Measurements from ENCODE around the gene MAST4. TPM values are rescaled to one million over a fixed set of nuclear protein-coding genes. Genes with fewer than 3 reads are reported as not detected.

Gene MAST4
- polyA plus RNA-seq, 1 experiment, result 11.6 TPM

- TF ChIP-seq, protein P1, sequence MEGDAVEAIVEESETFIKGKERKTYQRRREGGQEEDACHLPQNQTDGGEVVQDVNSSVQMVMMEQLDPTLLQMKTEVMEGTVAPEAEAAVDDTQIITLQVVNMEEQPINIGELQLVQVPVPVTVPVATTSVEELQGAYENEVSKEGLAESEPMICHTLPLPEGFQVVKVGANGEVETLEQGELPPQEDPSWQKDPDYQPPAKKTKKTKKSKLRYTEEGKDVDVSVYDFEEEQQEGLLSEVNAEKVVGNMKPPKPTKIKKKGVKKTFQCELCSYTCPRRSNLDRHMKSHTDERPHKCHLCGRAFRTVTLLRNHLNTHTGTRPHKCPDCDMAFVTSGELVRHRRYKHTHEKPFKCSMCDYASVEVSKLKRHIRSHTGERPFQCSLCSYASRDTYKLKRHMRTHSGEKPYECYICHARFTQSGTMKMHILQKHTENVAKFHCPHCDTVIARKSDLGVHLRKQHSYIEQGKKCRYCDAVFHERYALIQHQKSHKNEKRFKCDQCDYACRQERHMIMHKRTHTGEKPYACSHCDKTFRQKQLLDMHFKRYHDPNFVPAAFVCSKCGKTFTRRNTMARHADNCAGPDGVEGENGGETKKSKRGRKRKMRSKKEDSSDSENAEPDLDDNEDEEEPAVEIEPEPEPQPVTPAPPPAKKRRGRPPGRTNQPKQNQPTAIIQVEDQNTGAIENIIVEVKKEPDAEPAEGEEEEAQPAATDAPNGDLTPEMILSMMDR (IDR thresholded peaks at IDR 0.05; ENCODE audit: low read depth, low read length), result no peak
- Histone ChIP-seq H3K27me3 (ENCODE audit: control insufficient read depth, insufficient read depth, low read length) (no peaks in the 10 kb centered on the region), H3K4me3 (ENCODE audit: low read depth, low read length) (no peak overlapping the region), H3K9me3 (ENCODE audit: control insufficient read depth, insufficient read depth, low read length) (no peaks in the 10 kb centered on the region), H3K27ac (ENCODE audit: low read depth, low read length) (no peak overlapping the region)
- CTCF ChIA-PET, result no interaction called here
- no peak for DNase-seq (ENCODE audit: low read depth, low spot score)
- POLR2A ChIA-PET, result no interaction called here
Measured at GRCh38 chr5:66720780-66721179, 124.6 kb downstream of the MAST4 start.

DNA sequence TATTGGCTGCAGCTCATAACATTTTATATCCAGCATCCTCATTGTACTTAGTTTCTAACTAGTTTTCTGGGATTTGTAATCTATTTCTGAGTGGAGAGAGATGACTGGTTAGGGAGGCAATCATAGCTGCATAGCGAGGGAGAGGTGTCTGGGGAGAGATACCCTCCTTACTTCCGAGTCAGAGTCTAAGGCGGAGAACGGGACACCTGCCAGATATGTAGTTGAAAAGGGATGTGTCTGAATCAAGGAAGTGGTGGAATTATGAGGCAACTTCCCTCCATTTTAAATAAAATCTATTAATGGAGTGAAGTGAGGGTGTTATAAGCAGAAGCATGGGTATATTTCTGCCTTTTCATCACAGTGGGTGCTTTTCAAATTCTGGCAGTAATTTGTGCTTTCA lies 126.5 kb downstream of the MAST4 start:
- ChIA-PET POLR2A (no interaction called here), CTCF (no interaction called here)
- Histone ChIP-seq H3K4me3 (ENCODE audit: low read depth, low read length) (no peak overlapping the region), H3K27me3 (ENCODE audit: control insufficient read depth, insufficient read depth, low read length) (no peaks in the 10 kb centered on the region), H3K9me3 (ENCODE audit: control insufficient read depth, insufficient read depth, low read length) (no peaks in the 10 kb centered on the region), H3K27ac (ENCODE audit: low read depth, low read length) (no peak overlapping the region)
- DNase-seq (ENCODE audit: low read depth, low spot score), result no peak
- TF ChIP-seq, protein P1 (IDR thresholded peaks at IDR 0.05; ENCODE audit: low read depth, low read length), result no peak

GRCh38 chr5:66724349-66725139 lies 128.4 kb downstream of the MAST4 start:
- H3K27ac ChIP-seq (ENCODE audit: low read depth, low read length), result no peak overlapping the region
- no peaks in the 10 kb centered on the region for H3K9me3 ChIP-seq (ENCODE audit: control insufficient read depth, insufficient read depth, low read length)
- no peak overlapping the region for H3K4me3 ChIP-seq (ENCODE audit: low read depth, low read length)
- ChIA-PET CTCF (no interaction called here), POLR2A (no interaction called here)
- no peaks in the 10 kb centered on the region for H3K27me3 ChIP-seq (ENCODE audit: control insufficient read depth, insufficient read depth, low read length)
- DNase-seq (ENCODE audit: low read depth, low spot score), result no peak
- TF ChIP-seq, protein P1 (IDR thresholded peaks at IDR 0.05; ENCODE audit: low read depth, low read length), result peak; percentile 24; the same call in 1 of the 2 replicates

DNA sequence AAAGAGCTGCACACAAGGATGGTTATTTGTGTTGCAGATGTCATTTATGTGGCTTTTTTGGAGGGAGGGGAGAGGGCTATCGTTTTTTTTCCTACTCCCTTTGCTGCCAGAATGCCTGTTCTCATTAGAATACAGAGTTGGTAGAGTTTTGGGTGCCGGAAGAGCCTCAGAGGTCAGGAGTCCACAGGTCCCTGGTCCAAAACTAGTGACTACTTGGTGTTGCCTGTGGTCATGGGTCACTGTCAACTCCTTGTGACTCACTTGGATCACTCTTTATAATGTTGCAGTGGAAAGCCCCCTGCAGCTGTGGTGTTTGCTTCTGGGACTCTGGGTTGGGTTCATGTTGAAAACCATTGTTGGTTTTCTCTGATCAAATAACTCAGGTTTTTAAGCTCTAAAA lies 131.4 kb downstream of the MAST4 start:
- POLR2A ChIA-PET, result no interaction called here
- Histone ChIP-seq H3K27ac (ENCODE audit: low read depth, low read length) (no peak overlapping the region), H3K9me3 (ENCODE audit: control insufficient read depth, insufficient read depth, low read length) (no peaks in the 10 kb centered on the region), H3K4me3 (ENCODE audit: low read depth, low read length) (no peak overlapping the region), H3K27me3 (ENCODE audit: control insufficient read depth, insufficient read depth, low read length) (no peaks in the 10 kb centered on the region)
- DNase-seq (ENCODE audit: low read depth, low spot score), result no peak
- TF ChIP-seq, protein P1 (IDR thresholded peaks at IDR 0.05; ENCODE audit: low read depth, low read length), result no peak
- CTCF ChIA-PET, result no interaction called here

DNA sequence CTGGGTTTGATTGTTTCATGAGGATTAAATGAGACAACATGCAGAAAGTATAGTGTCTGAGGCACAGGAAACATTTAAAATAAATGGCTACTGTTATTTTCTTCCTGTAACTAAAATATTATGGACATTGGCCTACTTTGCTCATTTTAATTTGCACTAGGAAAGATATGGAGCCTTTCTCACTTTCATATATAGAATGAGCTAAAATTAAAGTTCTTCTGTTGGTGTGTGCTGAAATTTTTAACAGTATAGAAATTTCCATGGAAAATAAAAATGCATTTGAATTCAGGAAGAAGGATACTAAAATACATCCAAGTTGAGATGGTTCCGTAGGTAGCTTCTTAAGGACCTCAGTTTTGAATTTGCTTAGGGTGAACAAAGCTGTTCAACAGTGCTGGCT lies 131.9 kb downstream of the MAST4 start:
- no peak overlapping the region for H3K27ac ChIP-seq (ENCODE audit: low read depth, low read length)
- H3K9me3 ChIP-seq (ENCODE audit: control insufficient read depth, insufficient read depth, low read length), result no peaks in the 10 kb centered on the region
- no peak for DNase-seq (ENCODE audit: low read depth, low spot score)
- POLR2A ChIA-PET, result no interaction called here
- TF ChIP-seq, protein P1 (IDR thresholded peaks at IDR 0.05; ENCODE audit: low read depth, low read length), result no peak
- no peaks in the 10 kb centered on the region for H3K27me3 ChIP-seq (ENCODE audit: control insufficient read depth, insufficient read depth, low read length)
- H3K4me3 ChIP-seq (ENCODE audit: low read depth, low read length), result no peak overlapping the region
- CTCF ChIA-PET, result interaction anchor here (0.7 kb wide), 1 partner anchor 422 kb away, joined by 3 read pairs; no protein-coding TSS in a partner anchor
